AG04449 (cell line): ENCODE data around the gene BAAT.

Experiments used
- CTCF ChIA-PET: fragments of 350-600 bp; formaldehyde crosslinking; extraction: SDS; loops from one replicate; lab custom pipeline; 2021; ENCODE audit warnings: antibody characterized with exemption; lab: Yijun Ruan, JAX
- POLR2A ChIA-PET: fragments of 400-600, 350-600 bp; formaldehyde crosslinking; extraction: SDS; loops from one replicate; lab custom pipeline; 2020; ENCODE audit warnings: antibody characterized with exemption, inconsistent platforms; lab: Yijun Ruan, JAX
- DNase-seq: peaks from one replicate; pipeline ENCODE4 v3.0.0-alpha.2; 2010; ENCODE audit warnings: low read depth, low spot score
- H3K4me3 ChIP-seq: 2 replicates; pipeline ENCODE4 v1.5.1; 2011; ENCODE audit warnings: low read depth, mild to moderate bottlenecking, control low read depth, low read length
- CTCF ChIP-seq: IDR thresholded peaks from one replicate; pipeline ENCODE4 v1.5.1; 2011; ENCODE audit warnings: mild to moderate bottlenecking, moderate library complexity, low read length, control low read depth, inconsistent platforms; ENCODE audit not compliant: insufficient read depth; ENCODE audit errors: missing control alignments

BAAT gene

GRCh38 chr9:101372327-101373118 lies 12.3 kb downstream of the BAAT start:
- H3K4me3 ChIP-seq = no peak overlapping the region
- ChIA-PET POLR2A (no interaction called here), CTCF (interaction anchor here (1.2 to 10.1 kb wide), 3 partner anchors 9 to 19 kb away, joined by 3 to 77 read pairs (median 4); no protein-coding TSS in a partner anchor)
- no peak for TF ChIP-seq CTCF
- no peak for DNase-seq

GRCh38 chr9:101371813-101372212 lies 13.0 kb downstream of the BAAT start:
- no peak overlapping the region for H3K4me3 ChIP-seq
- DNase-seq = no peak
- no peak for TF ChIP-seq CTCF
- POLR2A ChIA-PET = no interaction called here
- CTCF ChIA-PET = interaction anchor here (10.1 kb wide), 1 partner anchor 16 kb away, joined by 77 read pairs; no protein-coding TSS in a partner anchor

GRCh38 chr9:101369884-101370531 lies 14.8 kb downstream of the BAAT start:
- ChIA-PET POLR2A (no interaction called here), CTCF (interaction anchor here (10.1 kb wide), 1 partner anchor 18 kb away, joined by 77 read pairs; no protein-coding TSS in a partner anchor)
- no peak for DNase-seq
- H3K4me3 ChIP-seq = no peak overlapping the region
- no peak for TF ChIP-seq CTCF

- CTCF ChIA-PET = interaction anchor here (0.8 to 1.4 kb wide), 2 partner anchors 20 to 44 kb away, joined by 3 to 4 read pairs; no protein-coding TSS in a partner anchor
- DNase-seq = no peak
- POLR2A ChIA-PET = no interaction called here
- TF ChIP-seq CTCF = no peak
- no peak overlapping the region for H3K4me3 ChIP-seq
These were observed 15.5 kb downstream of the BAAT start for GRCh38 chr9:101369286-101369685.

DNA sequence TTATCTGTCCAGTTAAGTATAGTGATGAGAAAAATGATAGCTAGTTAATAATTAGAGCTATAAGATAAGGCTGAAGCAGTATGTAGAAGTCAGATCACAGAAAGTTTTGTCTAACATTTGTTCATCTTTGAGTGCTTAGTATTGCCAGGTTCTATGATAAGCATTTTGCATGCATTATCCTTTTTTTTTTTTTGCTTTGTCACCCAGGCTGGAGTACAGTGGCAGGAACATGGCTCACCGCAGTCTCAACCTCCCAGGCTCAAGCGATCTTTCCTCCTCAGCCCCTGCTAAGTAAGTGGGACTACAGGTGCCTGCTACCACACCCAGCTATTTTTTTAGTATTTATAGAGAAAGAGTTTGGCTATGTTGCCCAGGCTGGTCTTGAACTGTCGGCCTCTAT lies 17.5 kb downstream of the BAAT start:
- POLR2A ChIA-PET = no interaction called here
- TF ChIP-seq CTCF = no peak
- no peak for DNase-seq
- CTCF ChIA-PET = interaction anchor here (0.6 kb wide), 1 partner anchor 20 kb away, joined by 3 read pairs; no protein-coding TSS in a partner anchor
- H3K4me3 ChIP-seq = no peak overlapping the region

GRCh38 chr9:101366038-101366756 lies 18.6 kb downstream of the BAAT start:
- CTCF ChIA-PET = no interaction called here
- no peak for DNase-seq
- H3K4me3 ChIP-seq = no peak overlapping the region
- TF ChIP-seq CTCF = no peak
- POLR2A ChIA-PET = no interaction called here
